Thyroid gland (tissue), 4 donors: ENCODE measurements around the gene NTRK2.

Experiments
- CTCF ChIP-seq, 6 experiments: fragments of 200-600 bp in 3 of 6; fragments of 450-650 bp in 3 of 6; sonication (generic) in 3 of 6; IDR thresholded peaks; one replicate each; pipeline ENCODE4 v1.5.1; 2016 to 2019; ENCODE audit warnings: antibody characterized with exemption in 6 of 6, mild to moderate bottlenecking in 2 of 6, inconsistent platforms in 1 of 6, moderate library complexity in 1 of 6
- POLR2A ChIP-seq, 2 donors: fragments of 450-650 bp; IDR thresholded peaks; one replicate each; pipeline ENCODE4 v1.6.1; 2017; ENCODE audit warnings: antibody characterized with exemption in 2 of 2, mild to moderate bottlenecking in 2 of 2, moderate library complexity in 1 of 2

- no peak for TF ChIP-seq CTCF (IDR thresholded peaks at IDR 0.05)
- no peak for TF ChIP-seq POLR2A (IDR thresholded peaks at IDR 0.05)
Measured at GRCh38 chr9:84697042-84697441, 27.5 kb downstream of the NTRK2 start.
